Keratinocyte (primary cell): Measurements from ENCODE around the gene TP73.

ENCODE experiments used
- EZH2 ChIP-seq: IDR thresholded peaks from one replicate; pipeline ENCODE4 v1.6.1; 2012; ENCODE audit warnings: inconsistent platforms, mild to moderate bottlenecking, low read length, moderate library complexity
- TF ChIP-seq, protein P1 (sequence below), 3 experiments: IDR thresholded peaks in 1 of 3; conservative IDR thresholded peaks in 1 of 3; optimal IDR thresholded peaks in 1 of 3; 2 replicates in 2 of 3; 3 replicates in 1 of 3; pipeline versions ENCODE3 to v1.5.1; 2011; ENCODE audit warnings: low read length in 3 of 3, mild to moderate bottlenecking in 3 of 3, moderate library complexity in 2 of 3, control low read depth in 1 of 3, inconsistent platforms in 1 of 3; ENCODE audit not compliant: insufficient read depth in 2 of 3; ENCODE audit errors: extremely low read depth in 1 of 3

DNA sequence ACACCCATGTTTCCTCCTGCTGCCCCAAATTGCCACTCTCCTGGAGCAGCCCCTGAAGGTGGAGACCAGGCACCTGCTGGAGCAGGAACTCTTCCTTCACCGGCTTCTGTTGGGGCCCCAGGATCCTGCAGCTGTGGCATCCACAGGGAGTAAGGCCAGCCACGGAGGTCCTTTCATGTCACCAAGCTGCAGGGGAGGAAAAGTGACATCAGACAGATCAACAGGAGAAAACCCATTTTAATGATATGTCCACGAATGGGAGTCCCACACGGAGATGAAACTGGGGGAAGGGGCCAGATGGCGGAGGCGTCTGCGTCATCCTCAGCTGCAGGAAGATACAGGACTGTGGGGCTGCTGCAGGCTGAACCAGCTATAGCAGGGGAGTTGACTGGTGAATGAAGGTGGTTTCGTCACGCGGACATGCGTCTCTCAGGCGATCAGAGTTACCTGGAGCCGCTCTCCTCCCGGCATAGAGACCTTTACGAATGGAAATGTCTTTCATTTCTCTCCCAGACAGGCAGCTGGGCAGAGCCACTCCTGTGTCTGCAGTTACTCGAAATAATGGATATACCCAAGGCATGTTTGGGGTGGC is 9.9 kb downstream of the TP73 start:
- TF ChIP-seq, protein P1, sequence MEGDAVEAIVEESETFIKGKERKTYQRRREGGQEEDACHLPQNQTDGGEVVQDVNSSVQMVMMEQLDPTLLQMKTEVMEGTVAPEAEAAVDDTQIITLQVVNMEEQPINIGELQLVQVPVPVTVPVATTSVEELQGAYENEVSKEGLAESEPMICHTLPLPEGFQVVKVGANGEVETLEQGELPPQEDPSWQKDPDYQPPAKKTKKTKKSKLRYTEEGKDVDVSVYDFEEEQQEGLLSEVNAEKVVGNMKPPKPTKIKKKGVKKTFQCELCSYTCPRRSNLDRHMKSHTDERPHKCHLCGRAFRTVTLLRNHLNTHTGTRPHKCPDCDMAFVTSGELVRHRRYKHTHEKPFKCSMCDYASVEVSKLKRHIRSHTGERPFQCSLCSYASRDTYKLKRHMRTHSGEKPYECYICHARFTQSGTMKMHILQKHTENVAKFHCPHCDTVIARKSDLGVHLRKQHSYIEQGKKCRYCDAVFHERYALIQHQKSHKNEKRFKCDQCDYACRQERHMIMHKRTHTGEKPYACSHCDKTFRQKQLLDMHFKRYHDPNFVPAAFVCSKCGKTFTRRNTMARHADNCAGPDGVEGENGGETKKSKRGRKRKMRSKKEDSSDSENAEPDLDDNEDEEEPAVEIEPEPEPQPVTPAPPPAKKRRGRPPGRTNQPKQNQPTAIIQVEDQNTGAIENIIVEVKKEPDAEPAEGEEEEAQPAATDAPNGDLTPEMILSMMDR (optimal IDR thresholded peaks at IDR 0.05 in 1 of 3, IDR thresholded peaks at IDR 0.05 in 1 of 3, conservative IDR thresholded peaks at IDR 0.05 in 1 of 3; ENCODE audit: extremely low read depth in 1 of 3, insufficient read depth in 2 of 3, low read length in 3 of 3): no peak
- no peak for TF ChIP-seq EZH2
